Measurements from ENCODE around the gene FAM124A.
A peak's percentile ranks its signal among the peaks of the same experiment; 100 is the strongest.

Gene FAM124A

GRCh38 chr13:51329606-51330005 lies 107.4 kb downstream of the FAM124A start:
- in situ Hi-C loops (cut with MboI; ENCODE audit: low sequenced_read_pairs, unreplicated experiment), result no loop called here
- TF ChIP-seq CTCF (IDR thresholded peaks at IDR 0.05; ENCODE audit: borderline replicate concordance, control extremely low read depth, extremely low read depth, insufficient read depth, missing control alignments), result no peak
- no peak for DNase-seq (ENCODE audit: low spot score)

GRCh38 chr13:51330791-51331190 lies 108.6 kb downstream of the FAM124A start:
- in situ Hi-C loops (cut with MboI; ENCODE audit: low sequenced_read_pairs, unreplicated experiment), result no loop called here
- TF ChIP-seq CTCF (IDR thresholded peaks at IDR 0.05; ENCODE audit: borderline replicate concordance, control extremely low read depth, extremely low read depth, insufficient read depth, missing control alignments), result no peak
- peak; percentile 59 for DNase-seq (ENCODE audit: low spot score)

GRCh38 chr13:51331354-51331861 lies 109.2 kb downstream of the FAM124A start:
- TF ChIP-seq CTCF (IDR thresholded peaks at IDR 0.05; ENCODE audit: borderline replicate concordance, control extremely low read depth, extremely low read depth, insufficient read depth, missing control alignments), result no peak
- in situ Hi-C loops (cut with MboI; ENCODE audit: low sequenced_read_pairs, unreplicated experiment), result no loop called here
- DNase-seq (ENCODE audit: low spot score), result peak; percentile 53

- no peak for TF ChIP-seq CTCF (IDR thresholded peaks at IDR 0.05; ENCODE audit: borderline replicate concordance, control extremely low read depth, extremely low read depth, insufficient read depth, missing control alignments)
- no peak for DNase-seq (ENCODE audit: low spot score)
- in situ Hi-C loops (cut with MboI; ENCODE audit: low sequenced_read_pairs, unreplicated experiment), result no loop called here
Measured at GRCh38 chr13:51332566-51333361, 110.6 kb downstream of the FAM124A start.

- in situ Hi-C loops (cut with MboI; ENCODE audit: low sequenced_read_pairs, unreplicated experiment), result no loop called here
- no peak for TF ChIP-seq CTCF (IDR thresholded peaks at IDR 0.05; ENCODE audit: borderline replicate concordance, control extremely low read depth, extremely low read depth, insufficient read depth, missing control alignments)
- DNase-seq (ENCODE audit: low spot score), result no peak
Measured at GRCh38 chr13:51333421-51333820, 111.2 kb downstream of the FAM124A start.

- TF ChIP-seq CTCF (IDR thresholded peaks at IDR 0.05; ENCODE audit: borderline replicate concordance, control extremely low read depth, extremely low read depth, insufficient read depth, missing control alignments), result no peak
- DNase-seq (ENCODE audit: low spot score), result no peak
- in situ Hi-C loops (cut with MboI; ENCODE audit: low sequenced_read_pairs, unreplicated experiment), result no loop called here
Measured at GRCh38 chr13:51333826-51334225, 111.6 kb downstream of the FAM124A start.

All from GM13976 (cell line).